Nephron (organoid): Measurements from ENCODE around the gene VCP.
A peak's percentile ranks its signal among the peaks of the same experiment; 100 is the strongest.

Source experiments
- H3K27ac Mint-ChIP-seq, 3 experiments: 2 replicates each; pipeline ENCODE4 v1.8.0; 2020; ENCODE audit warnings: mixed read lengths in 3 of 3, mild to moderate bottlenecking in 2 of 3, moderate library complexity in 1 of 3
- H3K27me3 Mint-ChIP-seq: 2 replicates; pipeline ENCODE4 v1.8.0; 2021; ENCODE audit warnings: low read depth, mild to moderate bottlenecking, moderate library complexity, mixed read lengths
- H3K36me3 Mint-ChIP-seq: 2 replicates; pipeline ENCODE4 v1.8.0; 2020; ENCODE audit warnings: low read depth, mixed read lengths
- H3K4me1 Mint-ChIP-seq: 2 replicates; pipeline ENCODE4 v1.8.0; 2020; ENCODE audit warnings: mixed read lengths
- H3K4me3 Mint-ChIP-seq, 3 experiments: 2 replicates each; pipeline ENCODE4 v1.8.0; 2020; ENCODE audit warnings: mild to moderate bottlenecking in 3 of 3, mixed read lengths in 3 of 3, moderate library complexity in 2 of 3
- H3K9me3 Mint-ChIP-seq: 2 replicates; pipeline ENCODE4 v1.8.0; 2020; ENCODE audit warnings: mixed read lengths
- CTCF ChIP-seq, 3 experiments: fragments of 200-600 bp; sonication (generic); IDR thresholded peaks; one replicate each; pipeline ENCODE4 v1.5.0; 2021; ENCODE audit warnings: antibody characterized with exemption in 3 of 3; ENCODE audit not compliant: unreplicated experiment in 3 of 3

The VCP gene

GRCh38 chr9:35108461-35108860 is 36.0 kb upstream of the VCP start:
- TF ChIP-seq CTCF (IDR thresholded peaks at IDR 0.05; ENCODE audit: unreplicated experiment in 3 of 3): no peak
- Mint-ChIP-seq H3K27me3 (no peaks in the 10 kb centered on the region), H3K4me1 (peaks cover 33% of the 10 kb centered on the region), H3K4me3 (peak overlapping the region; percentile 55 to 90 (median 90)), H3K27ac (no peak overlapping the region), H3K36me3 (peaks cover 23% of the 10 kb centered on the region), H3K9me3 (no peaks in the 10 kb centered on the region)

- no peaks in the 10 kb centered on the region for H3K27me3 Mint-ChIP-seq
- peaks cover 40% of the 10 kb centered on the region for H3K4me1 Mint-ChIP-seq
- no peaks in the 10 kb centered on the region for H3K9me3 Mint-ChIP-seq
- no peak overlapping the region for H3K27ac Mint-ChIP-seq
- TF ChIP-seq CTCF (IDR thresholded peaks at IDR 0.05; ENCODE audit: unreplicated experiment in 3 of 3): no peak
- H3K4me3 Mint-ChIP-seq: no peak overlapping the region
- peaks cover 27% of the 10 kb centered on the region for H3K36me3 Mint-ChIP-seq
Measured at GRCh38 chr9:35107297-35108290, 35.2 kb upstream of the VCP start.

GRCh38 chr9:35106343-35106730 is 33.9 kb upstream of the VCP start:
- Mint-ChIP-seq H3K36me3 (peaks cover 27% of the 10 kb centered on the region), H3K4me3 (no peak overlapping the region), H3K4me1 (peaks cover 38% of the 10 kb centered on the region), H3K27me3 (no peaks in the 10 kb centered on the region), H3K27ac (no peak overlapping the region), H3K9me3 (no peaks in the 10 kb centered on the region)
- no peak for TF ChIP-seq CTCF (IDR thresholded peaks at IDR 0.05; ENCODE audit: unreplicated experiment in 3 of 3)

GRCh38 chr9:35105571-35106342 is 33.3 kb upstream of the VCP start:
- no peaks in the 10 kb centered on the region for H3K9me3 Mint-ChIP-seq
- TF ChIP-seq CTCF (IDR thresholded peaks at IDR 0.05; ENCODE audit: unreplicated experiment in 3 of 3): no peak
- H3K4me3 Mint-ChIP-seq: peak overlapping the region in 2 of 3 experiments; percentile 26 to 40
- H3K4me1 Mint-ChIP-seq: peaks cover 35% of the 10 kb centered on the region
- H3K27ac Mint-ChIP-seq: no peak overlapping the region
- H3K27me3 Mint-ChIP-seq: no peaks in the 10 kb centered on the region
- peaks cover 33% of the 10 kb centered on the region for H3K36me3 Mint-ChIP-seq

- Mint-ChIP-seq H3K27ac (no peak overlapping the region), H3K9me3 (no peaks in the 10 kb centered on the region), H3K27me3 (no peaks in the 10 kb centered on the region), H3K4me3 (peak overlapping the region; percentile 25 to 44 (median 31)), H3K36me3 (peaks cover 38% of the 10 kb centered on the region), H3K4me1 (peaks cover 32% of the 10 kb centered on the region)
- no peak for TF ChIP-seq CTCF (IDR thresholded peaks at IDR 0.05; ENCODE audit: unreplicated experiment in 3 of 3)
Measured at GRCh38 chr9:35105126-35105525, 32.7 kb upstream of the VCP start.
